Measurements from ENCODE around the gene HNRNPA2B1. TPM values are rescaled to one million over a fixed set of nuclear protein-coding genes. Genes with fewer than 3 reads are reported as not detected.
"Not testable (repeated sequence)": the region's sequence is repeated elsewhere in the genome, so short reads cannot be mapped to it uniquely, and the experiment has no call there.

The HNRNPA2B1 gene
- total RNA-seq, 4 donors from 2014 or later = 206 to 296 (median 285) TPM

DNA sequence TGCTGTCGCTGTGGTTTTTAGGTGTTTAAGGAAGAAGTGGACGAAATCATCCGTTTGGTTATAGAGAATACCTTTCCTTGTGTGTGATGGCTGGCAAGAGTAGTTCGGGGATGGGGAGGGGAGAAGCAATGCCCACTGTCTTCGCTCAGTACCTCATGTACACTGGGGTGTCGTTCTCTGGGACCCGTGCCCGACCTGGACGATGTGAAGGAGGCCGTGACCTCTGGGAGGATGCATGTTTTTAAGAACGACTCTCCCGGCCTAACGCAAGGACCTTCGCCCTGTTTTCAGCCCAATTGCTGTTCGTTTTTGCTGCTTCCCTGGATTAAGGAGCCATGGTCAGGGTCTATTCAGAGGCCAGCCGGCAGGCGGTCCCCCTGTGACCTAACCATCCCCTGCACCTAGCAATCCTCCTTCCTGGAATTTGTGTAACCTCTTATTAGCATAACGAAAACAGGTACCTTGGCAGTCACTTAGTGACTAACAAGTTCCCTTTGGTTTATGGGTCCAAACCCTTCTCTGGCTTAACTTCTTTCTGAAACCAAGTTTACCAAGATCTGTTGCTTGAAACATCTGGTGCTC is 47.2 kb downstream of the HNRNPA2B1 start:
- DNase-seq (ENCODE audit: low spot score) = no peak
- ATAC-seq (ENCODE audit: low FRiP score) = no peak
- TF ChIP-seq, protein P1, sequence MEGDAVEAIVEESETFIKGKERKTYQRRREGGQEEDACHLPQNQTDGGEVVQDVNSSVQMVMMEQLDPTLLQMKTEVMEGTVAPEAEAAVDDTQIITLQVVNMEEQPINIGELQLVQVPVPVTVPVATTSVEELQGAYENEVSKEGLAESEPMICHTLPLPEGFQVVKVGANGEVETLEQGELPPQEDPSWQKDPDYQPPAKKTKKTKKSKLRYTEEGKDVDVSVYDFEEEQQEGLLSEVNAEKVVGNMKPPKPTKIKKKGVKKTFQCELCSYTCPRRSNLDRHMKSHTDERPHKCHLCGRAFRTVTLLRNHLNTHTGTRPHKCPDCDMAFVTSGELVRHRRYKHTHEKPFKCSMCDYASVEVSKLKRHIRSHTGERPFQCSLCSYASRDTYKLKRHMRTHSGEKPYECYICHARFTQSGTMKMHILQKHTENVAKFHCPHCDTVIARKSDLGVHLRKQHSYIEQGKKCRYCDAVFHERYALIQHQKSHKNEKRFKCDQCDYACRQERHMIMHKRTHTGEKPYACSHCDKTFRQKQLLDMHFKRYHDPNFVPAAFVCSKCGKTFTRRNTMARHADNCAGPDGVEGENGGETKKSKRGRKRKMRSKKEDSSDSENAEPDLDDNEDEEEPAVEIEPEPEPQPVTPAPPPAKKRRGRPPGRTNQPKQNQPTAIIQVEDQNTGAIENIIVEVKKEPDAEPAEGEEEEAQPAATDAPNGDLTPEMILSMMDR (IDR thresholded peaks at IDR 0.05) = no peak

- ATAC-seq (ENCODE audit: low FRiP score) = peak; percentile 16
- DNase-seq (ENCODE audit: low spot score) = not testable (repeated sequence)
Observed at GRCh38 chr7:26152782-26153240, 47.7 kb downstream of the HNRNPA2B1 start.

GRCh38 chr7:26151953-26152781 is 48.4 kb downstream of the HNRNPA2B1 start, which contains the start of gene NFE2L3:
Gene NFE2L3, plus strand, starts transcription at chr7:26152198. Its CDS starts 301 bp downstream, at chr7:26152499.
- DNase-seq (ENCODE audit: low spot score) = no peak
- peak; percentile 79 for ATAC-seq (ENCODE audit: low FRiP score)
- TF ChIP-seq, protein P1 (IDR thresholded peaks at IDR 0.05) = no peak

DNA sequence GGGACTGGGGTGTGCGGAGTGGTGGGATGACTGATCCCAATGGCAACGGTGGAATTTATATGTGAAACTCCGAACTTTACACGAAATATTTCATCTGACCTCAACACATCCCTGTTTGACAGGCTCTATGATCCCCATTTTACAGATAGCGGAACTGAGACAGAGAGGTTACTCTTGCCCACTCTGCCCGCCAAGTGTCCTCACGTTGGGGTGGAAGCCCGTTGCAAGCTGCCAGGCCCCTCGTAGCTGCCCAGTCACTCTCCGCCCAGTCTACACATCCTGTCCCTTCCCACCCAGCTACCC is 48.9 kb downstream of the HNRNPA2B1 start:
- DNase-seq (ENCODE audit: low spot score) (no peak), ATAC-seq (ENCODE audit: low FRiP score) (peak; percentile 2)
- TF ChIP-seq, protein P1 (IDR thresholded peaks at IDR 0.05) = no peak

DNA sequence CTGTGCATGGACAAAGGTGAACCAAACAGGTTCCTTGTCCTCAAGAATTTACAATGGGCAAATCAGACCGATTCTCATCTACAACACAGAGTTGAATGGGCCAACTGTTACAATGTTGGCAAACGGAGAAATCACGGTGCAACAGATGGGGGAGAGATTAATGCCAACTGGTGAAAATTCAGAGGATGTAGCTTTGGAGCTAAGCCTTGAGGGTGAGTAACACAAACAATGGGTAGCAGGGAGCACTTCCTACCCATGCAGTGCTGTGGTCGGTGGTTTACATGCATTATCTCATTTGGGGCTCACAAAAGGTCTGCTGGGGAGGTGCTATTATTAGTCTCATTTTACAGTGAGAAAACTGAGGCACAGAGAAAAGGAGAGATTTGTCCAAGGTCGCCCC is 49.5 kb downstream of the HNRNPA2B1 start:
- ATAC-seq (ENCODE audit: low FRiP score) (no peak), DNase-seq (ENCODE audit: low spot score) (no peak)
- TF ChIP-seq, protein P1 (IDR thresholded peaks at IDR 0.05) = no peak

- ATAC-seq (ENCODE audit: low FRiP score) (no peak), DNase-seq (ENCODE audit: low spot score) (no peak)
- TF ChIP-seq, protein P1 (IDR thresholded peaks at IDR 0.05) = no peak
Observed at GRCh38 chr7:26149391-26149977, 51.1 kb downstream of the HNRNPA2B1 start.

DNA sequence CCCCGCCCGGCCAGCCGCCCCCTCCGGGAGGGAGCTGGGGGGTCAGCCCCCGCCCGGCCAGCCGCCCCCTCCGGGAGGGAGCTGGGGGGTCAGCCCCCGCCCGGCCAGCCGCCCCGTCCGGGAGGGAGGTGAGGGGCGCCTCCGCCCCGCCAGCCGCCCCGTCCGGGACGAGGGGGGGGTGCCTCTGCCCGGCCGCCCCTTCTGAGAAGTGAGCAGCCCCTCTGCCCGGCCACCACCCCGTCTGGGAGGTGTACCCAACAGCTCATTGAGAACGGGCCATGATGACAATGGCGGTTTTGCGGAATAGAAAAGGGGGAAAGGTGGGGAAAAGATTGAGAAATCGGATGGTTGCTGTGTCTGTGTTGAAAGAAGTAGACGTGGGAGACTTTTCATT is 52.2 kb downstream of the HNRNPA2B1 start:
- not testable (repeated sequence) for DNase-seq (ENCODE audit: low spot score); ATAC-seq (ENCODE audit: low FRiP score)

GRCh38 chr7:26147646-26148306 is 52.8 kb downstream of the HNRNPA2B1 start:
- ATAC-seq (ENCODE audit: low FRiP score) = not testable (repeated sequence)

More at GRCh38 chr7:26147646-26148306, 52.8 kb downstream of the HNRNPA2B1 start:
- DNase-seq (ENCODE audit: low spot score) = not testable (repeated sequence)
